ENCODE data around the gene TSPAN9. TPM values are rescaled to one million over a fixed set of nuclear protein-coding genes. Genes with fewer than 3 reads are reported as not detected.

The TSPAN9 gene
- total and polyA plus RNA-seq, 10 of the 15 experiments (the other 5 are each of a cell fraction or from before 2014, with no cell fraction given), result 0.03 to 1.0 (median 0.12) TPM; not detected in 5

- TF ChIP-seq RELB (IDR thresholded peaks at IDR 0.05; ENCODE audit: low read depth) (no peak), POLR2AphosphoS2 (IDR thresholded peaks at IDR 0.05; ENCODE audit: low read depth, low read length) (no peak), NFYA (IDR thresholded peaks at IDR 0.05; ENCODE audit: borderline replicate concordance, low read depth, low read length) (no peak), MYB (IDR thresholded peaks at IDR 0.05; ENCODE audit: borderline replicate concordance, low read depth, low read length) (no peak), HDGF (IDR thresholded peaks at IDR 0.05) (no peak), CHD2 (IDR thresholded peaks at IDR 0.05; ENCODE audit: borderline replicate concordance, low read depth, low read length) (no peak), ZNF274 (IDR thresholded peaks at IDR 0.05; ENCODE audit: insufficient read depth, insufficient read length) (no peak), RB1 (IDR thresholded peaks at IDR 0.05; ENCODE audit: borderline replicate concordance) (no peak), E2F4 (IDR thresholded peaks at IDR 0.05; ENCODE audit: low read depth, low read length) (no peak), SPI1 (IDR thresholded peaks at IDR 0.05; ENCODE audit: borderline replicate concordance, insufficient read depth, low read depth, low read length) (no peak)
These were observed 36.3 kb upstream of the TSPAN9 start (continued) for GRCh38 chr12:3040663-3041544.
